EH (cell line): ENCODE measurements around the gene TBC1D12.
"Not testable (repeated sequence)": the region's sequence is repeated elsewhere in the genome, so short reads cannot be mapped to it uniquely, and the experiment has no call there.

ENCODE experiments used
- DNase-seq: peaks from one replicate; pipeline ENCODE4 v3.0.0-alpha.2; 2015; ENCODE audit warnings: low read depth

TBC1D12 gene

GRCh38 chr10:94402204-94402842 lies at the start of gene TBC1D12:
TSS of gene TBC1D12 (plus strand) at chr10:94402541. CDS start at chr10:94402614, 73 bp downstream.
- peak; percentile 97 for DNase-seq

GRCh38 chr10:94353336-94353735 lies 49.0 kb upstream of the TBC1D12 start:
- DNase-seq, result peak; percentile 15

GRCh38 chr10:94355841-94356240 lies 46.5 kb upstream of the TBC1D12 start:
- DNase-seq, result no peak

GRCh38 chr10:94357193-94357592 lies 45.1 kb upstream of the TBC1D12 start:
- DNase-seq, result no peak

GRCh38 chr10:94358480-94358879 lies 43.9 kb upstream of the TBC1D12 start:
- peak; percentile 95 for DNase-seq

- DNase-seq, result peak; percentile 30
Observed at GRCh38 chr10:94361171-94361794, 41.1 kb upstream of the TBC1D12 start.

GRCh38 chr10:94362360-94363250 lies 39.7 kb upstream of the TBC1D12 start, which contains the start of gene NOC3L:
TSS of gene NOC3L (minus strand) at chr10:94362939. CDS start at chr10:94362838, 101 bp downstream.
- DNase-seq, result peak; percentile 95

- DNase-seq, result no peak
Observed at GRCh38 chr10:94363251-94363565, 39.1 kb upstream of the TBC1D12 start.

- no peak for DNase-seq
Observed at GRCh38 chr10:94364482-94364881, 37.9 kb upstream of the TBC1D12 start.

- DNase-seq, result no peak
Observed at GRCh38 chr10:94366382-94366781, 36.0 kb upstream of the TBC1D12 start.

GRCh38 chr10:94370501-94370900 lies 31.8 kb upstream of the TBC1D12 start:
- no peak for DNase-seq

GRCh38 chr10:94375374-94375773 lies 27.0 kb upstream of the TBC1D12 start:
- no peak for DNase-seq

GRCh38 chr10:94376865-94377264 lies 25.5 kb upstream of the TBC1D12 start:
- DNase-seq, result no peak

GRCh38 chr10:94383530-94383929 lies 18.8 kb upstream of the TBC1D12 start:
- DNase-seq, result peak; percentile 13

GRCh38 chr10:94385733-94386132 lies 16.6 kb upstream of the TBC1D12 start:
- DNase-seq, result not testable (repeated sequence)

GRCh38 chr10:94392117-94392516 lies 10.2 kb upstream of the TBC1D12 start:
- not testable (repeated sequence) for DNase-seq

GRCh38 chr10:94397549-94398370 lies 4.6 kb upstream of the TBC1D12 start:
- DNase-seq, result peak; percentile 87

GRCh38 chr10:94398762-94399161 lies 3.6 kb upstream of the TBC1D12 start:
- no peak for DNase-seq

- DNase-seq, result no peak
Observed at GRCh38 chr10:94402843-94403379, 570 bp downstream of the TBC1D12 start.

- DNase-seq, result peak; percentile 79
Observed at GRCh38 chr10:94403380-94404213, 1.3 kb downstream of the TBC1D12 start.

GRCh38 chr10:94405406-94405805 lies 3.1 kb downstream of the TBC1D12 start:
- no peak for DNase-seq
